ENCODE measurements around the gene NKD2.
"Not testable (repeated sequence)": the region's sequence is repeated elsewhere in the genome, so short reads cannot be mapped to it uniquely, and the experiment has no call there.

Gene NKD2

DNA sequence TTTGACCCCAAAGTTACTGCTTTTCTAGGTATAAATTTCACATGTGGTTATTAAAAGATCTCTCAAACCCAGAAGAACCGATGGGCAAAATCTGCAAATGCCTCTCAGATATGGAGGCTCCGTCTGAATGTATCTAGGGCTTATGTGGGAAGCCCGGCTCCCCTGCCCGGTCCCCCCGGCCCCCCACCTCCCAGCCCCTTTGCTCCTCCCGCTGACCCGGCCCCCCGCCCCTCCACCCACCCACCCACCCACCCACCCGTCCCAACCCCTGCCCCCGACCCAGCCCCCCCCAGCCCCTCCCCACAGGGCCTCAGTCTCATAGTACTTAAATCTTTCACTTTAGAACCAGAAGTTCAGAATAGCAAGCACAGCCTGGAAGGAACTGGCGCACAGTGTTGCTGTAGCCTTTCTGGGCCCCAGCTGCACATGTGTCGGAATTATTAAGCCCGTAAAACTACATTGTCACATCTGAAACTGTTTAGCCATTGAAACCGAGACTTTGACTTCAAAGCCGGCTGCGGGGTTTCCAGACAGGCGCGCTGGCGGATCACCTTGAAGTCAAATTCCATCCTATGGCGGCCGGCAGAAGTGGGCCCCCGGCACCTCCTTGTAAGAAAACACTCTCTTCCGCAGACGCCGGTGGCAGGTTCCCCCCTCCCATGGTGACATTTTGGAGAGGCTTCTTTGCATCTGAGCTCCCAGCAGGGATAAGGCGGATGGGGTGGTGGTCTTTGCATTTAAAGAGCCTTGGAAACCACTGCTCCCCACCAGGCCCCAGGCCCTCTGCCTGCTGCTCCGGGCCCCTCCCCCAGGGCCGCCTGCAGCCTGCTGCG lies 12.8 kb downstream of the NKD2 start:
- Mint-ChIP-seq H3K4me3 (no peak overlapping the region), H3K9me3 (ENCODE audit: low read depth) (no peaks in the 10 kb centered on the region), H3K4me1 (ENCODE audit: low read depth) (no peaks in the 10 kb centered on the region), H3K27ac (no peak overlapping the region), H3K36me3 (no peaks in the 10 kb centered on the region), H3K27me3 (no peaks in the 10 kb centered on the region)

DNA sequence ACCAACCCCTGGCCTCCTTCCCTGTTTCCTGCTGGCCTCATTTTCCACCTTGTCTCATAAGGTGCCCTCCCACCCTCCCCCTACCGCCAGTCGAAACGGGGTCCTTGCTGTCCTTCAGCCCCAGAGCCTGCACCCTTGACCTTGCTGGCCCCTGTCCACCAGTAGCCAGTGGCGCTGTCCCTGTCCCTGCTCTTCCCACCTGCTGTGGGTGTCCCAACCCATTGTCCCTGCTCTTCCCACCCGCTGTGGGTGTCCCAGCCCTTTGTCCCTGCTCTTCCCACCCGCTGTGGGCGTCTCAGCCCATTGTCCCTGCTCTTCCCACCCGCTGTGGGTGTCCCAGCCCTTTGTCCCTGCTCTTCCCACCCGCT lies 13.4 kb downstream of the NKD2 start:
- not testable (repeated sequence) for H3K36me3 Mint-ChIP-seq; H3K27ac Mint-ChIP-seq; H3K4me3 Mint-ChIP-seq; H3K27me3 Mint-ChIP-seq; H3K9me3 Mint-ChIP-seq (ENCODE audit: low read depth); H3K4me1 Mint-ChIP-seq (ENCODE audit: low read depth)

DNA sequence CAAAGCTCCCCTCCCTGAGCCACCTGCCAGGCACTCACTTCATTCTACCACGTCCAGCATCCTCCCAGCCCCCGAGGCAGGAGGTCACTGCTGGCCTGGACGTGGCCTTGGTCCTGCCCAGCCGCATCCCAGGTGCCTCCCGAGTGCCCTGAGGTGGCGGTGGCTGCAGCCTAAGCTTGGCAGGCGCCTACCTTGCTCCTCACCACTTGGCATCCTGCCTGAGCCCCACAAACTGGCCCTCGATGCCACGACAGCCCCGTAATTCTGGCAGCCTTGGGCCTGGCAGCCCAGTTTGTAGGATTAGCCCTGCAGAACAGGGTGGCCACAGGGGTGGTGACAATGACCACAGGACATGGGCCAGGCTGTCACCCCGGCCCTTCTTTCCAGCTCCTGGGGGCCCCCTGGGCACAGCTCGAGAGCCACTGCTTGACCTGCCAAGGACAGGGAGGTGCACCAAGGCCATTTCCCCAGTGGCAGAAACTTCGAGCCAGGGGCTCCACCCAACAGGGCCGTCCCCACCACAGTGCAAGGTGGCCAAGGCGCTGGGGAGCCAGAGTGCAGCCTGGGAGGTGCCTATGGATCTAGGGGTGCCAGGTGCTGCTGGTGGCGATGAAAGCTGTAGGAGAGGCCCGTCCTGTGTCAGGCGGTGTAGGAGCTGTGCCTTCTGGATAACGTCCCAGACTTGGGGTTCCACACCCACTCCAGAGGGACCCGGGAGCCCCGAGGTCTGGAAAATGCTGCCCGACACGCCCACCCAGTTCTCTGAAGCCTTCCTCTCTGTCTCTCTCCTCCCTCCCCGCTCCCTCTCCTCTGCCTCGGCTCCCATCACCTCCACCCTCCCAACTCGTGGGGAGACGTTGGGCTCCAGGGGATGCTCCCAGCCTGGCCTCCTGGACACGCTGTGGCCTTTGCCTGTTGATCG lies 18.4 kb downstream of the NKD2 start:
- no peaks in the 10 kb centered on the region for H3K27me3 Mint-ChIP-seq
- no peak overlapping the region for H3K27ac Mint-ChIP-seq
- H3K4me1 Mint-ChIP-seq (ENCODE audit: low read depth): no peaks in the 10 kb centered on the region
- no peaks in the 10 kb centered on the region for H3K36me3 Mint-ChIP-seq
- no peak overlapping the region for H3K4me3 Mint-ChIP-seq
- no peaks in the 10 kb centered on the region for H3K9me3 Mint-ChIP-seq (ENCODE audit: low read depth)

DNA sequence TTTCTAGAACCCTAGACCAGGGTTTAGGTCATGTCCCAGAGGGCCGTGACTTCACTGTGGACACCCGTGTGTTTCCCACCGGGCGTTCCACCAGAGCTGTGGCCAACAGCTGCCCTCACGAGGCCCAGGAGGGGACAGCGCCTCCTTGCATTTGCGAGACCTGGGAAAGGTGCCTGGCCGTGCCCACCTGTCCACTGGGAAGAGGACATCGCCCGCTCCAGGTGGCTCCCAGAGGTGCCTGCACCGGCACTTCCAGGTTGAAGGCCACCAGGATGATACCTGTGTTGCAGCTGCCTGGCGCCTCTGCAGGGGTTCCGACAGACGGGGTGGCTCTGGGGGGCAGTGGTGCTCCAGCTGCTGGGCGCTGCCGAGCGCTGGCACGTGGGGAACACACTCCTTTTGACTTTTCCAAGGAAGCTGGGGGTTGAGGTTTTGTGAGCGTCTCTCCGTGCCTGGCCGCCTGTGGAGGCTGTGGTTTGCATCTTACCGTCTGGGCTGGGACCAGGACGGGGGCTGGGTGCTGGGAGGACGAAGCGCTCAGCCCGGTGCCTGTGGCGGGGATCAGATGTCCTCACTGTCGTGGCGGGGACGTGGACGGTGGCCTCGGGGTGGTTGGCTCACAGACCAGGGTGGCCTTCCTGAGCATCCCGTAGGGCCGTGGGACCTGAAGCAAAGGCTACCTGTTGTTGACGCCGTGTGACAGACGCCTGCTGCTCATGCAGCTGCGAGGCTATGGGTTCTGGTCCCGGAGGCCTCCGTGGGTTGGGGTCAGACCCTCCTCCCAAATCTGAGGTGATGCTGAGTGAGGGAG lies 19.2 kb downstream of the NKD2 start:
- Mint-ChIP-seq H3K36me3 (no peaks in the 10 kb centered on the region), H3K4me1 (ENCODE audit: low read depth) (no peaks in the 10 kb centered on the region), H3K27me3 (no peaks in the 10 kb centered on the region), H3K9me3 (ENCODE audit: low read depth) (no peaks in the 10 kb centered on the region), H3K27ac (no peak overlapping the region), H3K4me3 (no peak overlapping the region)

DNA sequence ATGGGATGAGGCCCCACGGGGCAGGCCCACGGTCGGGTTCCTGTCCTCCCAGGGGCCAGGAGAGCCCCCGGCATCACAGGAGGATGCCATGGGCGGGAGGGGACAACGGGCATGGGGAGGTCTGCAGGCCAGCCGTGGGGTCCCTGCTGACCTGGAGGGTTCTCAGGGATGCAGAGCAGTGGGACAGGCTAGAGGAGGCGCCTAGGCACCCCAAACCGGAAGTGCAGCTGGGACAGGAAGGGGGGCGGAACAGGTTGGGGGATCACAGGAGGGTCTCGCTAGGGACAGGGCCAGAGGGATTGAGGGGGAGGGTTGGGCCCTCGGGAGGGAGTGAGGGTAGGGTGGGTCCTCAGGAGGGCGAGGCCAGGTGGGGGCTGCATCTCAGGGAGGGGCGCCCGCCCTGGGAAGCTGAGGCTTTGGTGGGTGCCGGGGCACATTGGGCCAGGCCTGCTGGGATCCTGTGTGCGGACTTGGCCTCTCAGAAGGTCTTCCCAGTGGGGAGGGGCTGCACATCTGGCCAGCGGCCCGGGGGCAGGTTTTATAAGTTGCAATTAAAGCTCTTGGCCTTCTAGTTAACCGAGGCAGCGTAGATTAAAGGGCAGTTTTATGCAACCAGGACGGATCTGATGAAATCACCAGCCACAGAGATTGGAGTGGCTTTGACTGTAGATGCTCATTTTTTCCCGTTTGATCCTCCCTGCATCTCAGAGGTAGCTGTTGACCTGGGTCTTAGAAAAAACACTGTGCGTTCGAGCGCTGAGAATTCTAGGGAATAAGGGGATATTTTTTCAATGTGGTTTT lies 20.1 kb downstream of the NKD2 start:
- Mint-ChIP-seq H3K27ac (no peak overlapping the region), H3K4me3 (no peak overlapping the region), H3K9me3 (ENCODE audit: low read depth) (no peaks in the 10 kb centered on the region), H3K36me3 (no peaks in the 10 kb centered on the region), H3K27me3 (no peaks in the 10 kb centered on the region), H3K4me1 (ENCODE audit: low read depth) (no peaks in the 10 kb centered on the region)

DNA sequence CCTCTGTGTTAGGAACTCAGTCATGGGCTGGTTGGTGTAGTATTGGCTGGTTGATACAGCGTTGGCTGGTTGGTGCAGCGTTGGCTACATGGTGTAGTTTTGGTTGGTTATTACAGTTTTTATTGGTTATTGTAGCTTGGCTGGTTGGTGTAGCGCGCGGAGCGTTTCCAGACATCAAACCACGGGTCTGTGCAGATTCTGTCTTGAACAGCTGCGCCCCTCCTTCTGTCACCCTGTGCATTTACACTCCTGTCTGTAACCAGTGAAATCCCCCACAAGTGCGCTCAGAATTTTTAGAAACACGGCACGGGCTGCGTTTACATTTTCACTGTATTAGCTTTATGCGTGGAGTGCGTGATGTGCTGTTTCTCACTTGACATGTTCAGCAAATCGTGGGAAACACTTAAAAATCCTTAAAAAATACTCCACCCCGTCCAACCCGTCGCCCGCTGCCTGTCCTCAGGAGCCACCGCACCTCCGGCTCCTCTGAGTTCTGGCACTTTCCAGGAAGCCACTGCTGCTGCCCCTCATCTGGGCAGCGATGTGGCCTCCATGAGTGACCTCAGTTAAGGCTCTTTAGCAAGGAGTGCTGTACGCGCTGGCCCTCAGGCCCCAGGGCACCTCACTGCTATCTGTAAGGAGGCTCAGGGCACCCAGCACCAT lies 20.8 kb downstream of the NKD2 start:
- Mint-ChIP-seq H3K27ac (no peak overlapping the region), H3K27me3 (no peaks in the 10 kb centered on the region), H3K4me3 (no peak overlapping the region), H3K9me3 (ENCODE audit: low read depth) (no peaks in the 10 kb centered on the region), H3K4me1 (ENCODE audit: low read depth) (no peaks in the 10 kb centered on the region), H3K36me3 (no peaks in the 10 kb centered on the region)

DNA sequence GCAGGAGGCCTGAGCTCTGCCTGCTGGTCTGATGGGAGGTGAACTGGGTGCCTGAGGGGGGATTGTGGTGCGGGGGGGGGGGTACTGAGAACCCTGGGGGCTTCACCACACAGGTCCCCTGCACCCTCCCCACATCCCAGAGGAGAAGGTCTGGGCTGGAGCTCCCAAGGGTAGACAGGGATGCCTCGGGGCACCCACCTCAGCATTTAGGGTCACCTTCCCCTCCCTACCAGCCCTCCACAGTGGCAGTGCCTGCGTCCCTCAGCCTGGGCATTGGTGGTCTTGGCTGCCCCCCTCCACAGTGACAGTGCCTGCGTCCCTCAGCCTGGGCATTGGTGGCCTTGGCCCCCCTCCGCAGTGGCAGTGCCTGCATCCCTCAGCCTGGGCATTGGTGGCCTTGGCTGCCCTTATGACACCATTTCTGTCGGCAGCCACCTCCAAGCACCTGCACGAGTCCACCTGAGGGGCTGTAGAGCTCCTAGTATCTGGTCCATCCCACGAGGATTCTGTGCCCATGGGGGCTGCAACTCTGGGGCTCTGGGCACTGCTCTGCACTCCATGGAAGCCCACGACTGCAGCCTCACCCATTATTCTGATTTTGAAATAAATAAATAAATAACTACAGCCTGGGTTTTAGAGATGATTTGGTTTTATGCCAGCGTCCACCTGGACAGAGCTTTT lies 21.5 kb downstream of the NKD2 start:
- Mint-ChIP-seq H3K9me3 (ENCODE audit: low read depth) (no peaks in the 10 kb centered on the region), H3K36me3 (no peaks in the 10 kb centered on the region), H3K4me1 (ENCODE audit: low read depth) (no peaks in the 10 kb centered on the region), H3K4me3 (no peak overlapping the region), H3K27ac (no peak overlapping the region), H3K27me3 (no peaks in the 10 kb centered on the region)

DNA sequence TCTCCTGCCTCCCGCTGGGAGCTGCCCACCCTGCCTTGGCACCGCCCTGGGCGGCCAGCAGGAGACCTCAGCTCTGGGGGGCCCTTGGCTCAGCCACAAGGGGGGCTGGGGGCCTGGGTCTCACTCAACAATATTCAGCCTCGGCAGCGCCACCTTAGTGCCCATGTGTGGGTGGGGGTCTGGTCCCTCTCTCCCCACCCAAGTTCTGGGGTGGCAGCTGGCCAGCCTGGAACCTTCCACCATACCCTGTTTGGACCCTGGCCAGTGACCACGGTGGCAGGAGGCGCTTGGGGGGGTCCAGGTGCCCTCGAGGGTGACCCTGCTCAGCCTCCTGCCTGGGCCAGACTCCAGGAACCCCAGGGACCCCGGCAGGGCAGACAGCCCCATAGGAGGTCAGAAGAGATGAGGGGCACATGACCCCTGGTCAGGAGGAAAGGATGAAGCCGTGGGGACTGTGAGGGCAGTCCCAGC lies 22.2 kb downstream of the NKD2 start:
- H3K36me3 Mint-ChIP-seq: no peaks in the 10 kb centered on the region
- H3K27me3 Mint-ChIP-seq: no peaks in the 10 kb centered on the region
- no peak overlapping the region for H3K27ac Mint-ChIP-seq
- H3K9me3 Mint-ChIP-seq (ENCODE audit: low read depth): no peaks in the 10 kb centered on the region
- no peaks in the 10 kb centered on the region for H3K4me1 Mint-ChIP-seq (ENCODE audit: low read depth)
- H3K4me3 Mint-ChIP-seq: no peak overlapping the region

DNA sequence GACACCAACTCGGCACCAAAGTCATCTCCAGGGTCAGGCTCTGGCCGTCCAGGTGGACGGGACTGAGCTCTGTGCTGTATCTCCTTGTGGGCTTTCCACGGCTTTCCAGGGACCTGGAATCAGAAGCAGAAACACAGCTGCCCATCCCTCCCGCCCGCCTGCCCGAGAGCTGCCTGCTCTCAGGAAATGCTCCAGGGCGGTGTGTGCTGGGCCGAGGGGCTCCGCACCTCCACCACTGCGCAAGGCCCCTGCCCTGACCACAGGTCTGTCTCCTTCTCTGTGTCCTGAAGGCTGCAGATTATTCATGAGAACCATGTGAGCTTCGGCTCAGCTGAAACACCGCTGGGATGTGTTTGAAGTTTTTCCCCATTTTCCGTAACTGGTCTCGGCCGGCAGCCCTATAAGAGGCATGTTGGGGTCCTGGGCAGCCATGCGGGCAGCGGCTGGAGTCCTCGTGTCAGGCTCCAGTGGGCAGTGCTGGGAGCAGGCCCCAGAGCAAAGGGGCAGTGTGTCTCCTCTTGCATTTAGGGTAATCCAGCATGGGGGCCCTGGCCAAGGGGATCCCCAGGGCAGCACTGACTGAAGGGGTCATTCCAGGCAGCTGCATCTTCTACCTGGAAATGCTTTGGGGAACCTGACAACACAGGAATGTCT lies 22.8 kb downstream of the NKD2 start:
- Mint-ChIP-seq H3K9me3 (ENCODE audit: low read depth) (no peaks in the 10 kb centered on the region), H3K27me3 (no peaks in the 10 kb centered on the region), H3K4me1 (ENCODE audit: low read depth) (no peaks in the 10 kb centered on the region)

DNA sequence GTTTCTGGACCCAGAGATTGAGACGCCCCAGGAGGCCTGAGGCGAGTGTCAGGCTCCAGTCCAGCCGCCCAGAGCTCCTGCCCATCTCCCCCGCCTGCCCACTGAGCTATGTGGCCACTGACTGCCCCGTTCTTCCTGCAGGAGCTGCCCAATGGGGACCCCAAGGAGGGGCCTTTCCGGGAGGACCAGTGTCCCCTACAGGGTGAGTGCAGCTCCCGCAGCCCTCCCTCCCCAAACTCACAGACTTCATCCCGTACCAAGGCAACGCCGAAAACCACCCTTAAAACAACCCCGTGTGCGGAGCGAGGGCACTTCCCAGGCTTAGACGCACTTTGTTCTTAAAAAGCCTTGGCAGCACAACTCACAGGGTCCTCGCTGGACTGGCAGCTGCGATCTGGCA lies 23.4 kb downstream of the NKD2 start:
- H3K36me3 Mint-ChIP-seq: no peaks in the 10 kb centered on the region
- no peak overlapping the region for H3K27ac Mint-ChIP-seq
- H3K4me1 Mint-ChIP-seq (ENCODE audit: low read depth): no peaks in the 10 kb centered on the region
- no peaks in the 10 kb centered on the region for H3K27me3 Mint-ChIP-seq
- no peak overlapping the region for H3K4me3 Mint-ChIP-seq
- H3K9me3 Mint-ChIP-seq (ENCODE audit: low read depth): no peaks in the 10 kb centered on the region

More for the DNA sequence above, 22.8 kb downstream of the NKD2 start:
- Mint-ChIP-seq H3K27ac (no peak overlapping the region), H3K36me3 (no peaks in the 10 kb centered on the region), H3K4me3 (no peak overlapping the region)

DNA sequence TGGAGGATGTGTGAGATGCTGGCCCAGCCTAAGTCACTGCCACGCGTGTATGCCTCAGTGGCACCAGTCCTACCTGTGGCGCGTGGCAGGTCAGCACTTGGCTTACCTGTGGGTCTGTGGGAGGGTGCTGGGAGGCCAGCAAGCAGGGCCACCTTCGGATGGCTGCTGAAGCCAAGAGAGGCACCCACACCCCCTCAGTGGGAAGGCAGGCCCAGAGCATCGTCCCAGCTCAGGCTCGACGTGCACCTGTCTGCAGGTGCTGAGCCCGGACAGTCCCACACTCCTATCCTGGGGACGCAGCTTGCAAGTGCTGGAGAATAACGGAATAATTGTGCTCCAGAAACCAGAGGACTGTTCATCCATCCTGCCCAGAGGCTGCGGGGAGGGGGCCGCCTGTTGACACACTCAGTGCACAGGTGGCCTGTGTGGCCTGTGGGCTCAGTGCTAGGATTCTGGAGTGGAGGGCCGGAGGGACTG lies 24.0 kb downstream of the NKD2 start:
- H3K27me3 Mint-ChIP-seq: no peaks in the 10 kb centered on the region
- H3K4me3 Mint-ChIP-seq: no peak overlapping the region
- no peak overlapping the region for H3K27ac Mint-ChIP-seq
- H3K36me3 Mint-ChIP-seq: no peaks in the 10 kb centered on the region
- H3K9me3 Mint-ChIP-seq (ENCODE audit: low read depth): no peaks in the 10 kb centered on the region
- no peaks in the 10 kb centered on the region for H3K4me1 Mint-ChIP-seq (ENCODE audit: low read depth)

DNA sequence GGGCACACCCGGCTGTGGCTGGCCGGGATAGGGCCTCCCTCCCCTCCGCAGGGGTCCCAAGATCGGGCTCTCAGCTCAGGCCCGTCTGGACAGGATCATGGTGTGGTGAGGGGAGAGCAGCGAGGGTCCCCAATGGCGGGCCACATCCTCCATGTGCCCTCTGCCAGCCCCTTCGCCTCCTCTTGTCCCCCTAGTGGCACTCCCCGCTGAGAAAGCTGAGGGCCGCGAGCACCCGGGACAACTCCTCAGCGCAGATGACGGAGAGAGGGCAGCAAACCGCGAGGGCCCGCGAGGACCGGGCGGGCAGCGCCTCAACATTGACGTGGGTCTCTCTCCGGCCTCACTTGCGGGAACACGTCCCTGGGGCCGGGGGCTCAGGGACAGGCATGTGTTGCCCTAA lies 24.6 kb downstream of the NKD2 start:
- H3K4me3 Mint-ChIP-seq: no peak overlapping the region
- no peaks in the 10 kb centered on the region for H3K9me3 Mint-ChIP-seq (ENCODE audit: low read depth)
- H3K27me3 Mint-ChIP-seq: no peaks in the 10 kb centered on the region
- H3K4me1 Mint-ChIP-seq (ENCODE audit: low read depth): no peaks in the 10 kb centered on the region
- no peaks in the 10 kb centered on the region for H3K36me3 Mint-ChIP-seq
- H3K27ac Mint-ChIP-seq: no peak overlapping the region

Measured in activated naive CD8-positive, alpha-beta T cell (primary cell).